HG03469 (cell line): ENCODE data around the gene CD19.
"Not testable (repeated sequence)": the region's sequence is repeated elsewhere in the genome, so short reads cannot be mapped to it uniquely, and the experiment has no call there.

Source experiments
- ATAC-seq: cut with Tn5 transposase; IDR thresholded peaks from one replicate; pipeline ENCODE4 v1.9.1; 2021; ENCODE audit warnings: mild to moderate bottlenecking, moderate library complexity, moderate number of reproducible peaks; ENCODE audit not compliant: unreplicated experiment

The CD19 gene

GRCh38 chr16:28935924-28936783, 4.4 kb downstream of the CD19 start:
- ATAC-seq = peak; percentile 58

GRCh38 chr16:28936784-28937155, 5.0 kb downstream of the CD19 start:
- ATAC-seq = no peak

- ATAC-seq = no peak
Observed at GRCh38 chr16:28937222-28937876, 5.6 kb downstream of the CD19 start.

GRCh38 chr16:28938721-28939120, 7.0 kb downstream of the CD19 start:
- ATAC-seq = no peak

- not testable (repeated sequence) for ATAC-seq
Observed at GRCh38 chr16:28939825-28940224, 8.1 kb downstream of the CD19 start.

- ATAC-seq = no peak
Observed at GRCh38 chr16:28943281-28943680, 11.5 kb downstream of the CD19 start.

GRCh38 chr16:28946681-28947080, 14.9 kb downstream of the CD19 start:
- no peak for ATAC-seq

GRCh38 chr16:28950648-28951409, 19.1 kb downstream of the CD19 start, which contains the start of gene NFATC2IP:
TSS of gene NFATC2IP (plus strand) at chr16:28950937. CDS start at chr16:28951012, 75 bp downstream.
- ATAC-seq = peak; percentile 91

GRCh38 chr16:28951410-28951943, 19.7 kb downstream of the CD19 start:
- ATAC-seq = no peak

GRCh38 chr16:28958216-28958615, 26.4 kb downstream of the CD19 start:
- no peak for ATAC-seq

- ATAC-seq = no peak
Observed at GRCh38 chr16:28958836-28959235, 27.1 kb downstream of the CD19 start.

GRCh38 chr16:28964072-28964471, 32.3 kb downstream of the CD19 start:
- no peak for ATAC-seq

GRCh38 chr16:28964496-28964895, 32.7 kb downstream of the CD19 start:
- ATAC-seq = no peak

- no peak for ATAC-seq
Observed at GRCh38 chr16:28967156-28967555, 35.4 kb downstream of the CD19 start.

GRCh38 chr16:28969696-28970095, 37.9 kb downstream of the CD19 start:
- not testable (repeated sequence) for ATAC-seq

- ATAC-seq = no peak
Observed at GRCh38 chr16:28974007-28974436, 42.3 kb downstream of the CD19 start.

GRCh38 chr16:28974437-28975157, 42.8 kb downstream of the CD19 start, which contains the start of gene SPNS1:
TSS of gene SPNS1 (plus strand) at chr16:28974778. CDS start at chr16:28975152, 374 bp downstream.
- peak; percentile 82 for ATAC-seq

- ATAC-seq = no peak
Observed at GRCh38 chr16:28975158-28975599, 43.4 kb downstream of the CD19 start.

GRCh38 chr16:28977703-28978662, 46.2 kb downstream of the CD19 start:
- no peak for ATAC-seq
